ENCODE measurements around the gene CHI3L1.

CHI3L1 gene

GRCh38 chr1:203180611-203181330, 5.7 kb downstream of the CHI3L1 start:
- DNase-seq = no peak

- DNase-seq = no peak
Measured at GRCh38 chr1:203179667-203180005, 6.9 kb downstream of the CHI3L1 start.

- DNase-seq = no peak
Measured at GRCh38 chr1:203178821-203179666, 7.5 kb downstream of the CHI3L1 start.

GRCh38 chr1:203178083-203178482, 8.4 kb downstream of the CHI3L1 start:
- DNase-seq = no peak

GRCh38 chr1:203177470-203178039, 8.9 kb downstream of the CHI3L1 start:
- DNase-seq = peak; percentile 73

- no peak for DNase-seq
Measured at GRCh38 chr1:203177036-203177405, 9.5 kb downstream of the CHI3L1 start.

- no peak for DNase-seq
Measured at GRCh38 chr1:203176273-203177035, 10.1 kb downstream of the CHI3L1 start.

- peak; percentile 74 for DNase-seq
Measured at GRCh38 chr1:203175827-203176241, 10.7 kb downstream of the CHI3L1 start.

GRCh38 chr1:203175237-203175826, 11.2 kb downstream of the CHI3L1 start, which contains the start of gene MYBPH:
Gene MYBPH (minus strand): TSS chr1:203175826. CDS start chr1:203175755, 71 bp downstream.
- DNase-seq = no peak

- DNase-seq = no peak
Measured at GRCh38 chr1:203174324-203174985, 12.0 kb downstream of the CHI3L1 start.

GRCh38 chr1:203173566-203173965, 12.9 kb downstream of the CHI3L1 start:
- DNase-seq = no peak

- no peak for DNase-seq
Measured at GRCh38 chr1:203173011-203173555, 13.4 kb downstream of the CHI3L1 start.

- DNase-seq = peak; percentile 51
Measured at GRCh38 chr1:203172184-203173010, 14.1 kb downstream of the CHI3L1 start.

- no peak for DNase-seq
Measured at GRCh38 chr1:203171341-203172183, 14.9 kb downstream of the CHI3L1 start.

- no peak for DNase-seq
Measured at GRCh38 chr1:203170625-203171330, 15.7 kb downstream of the CHI3L1 start.

- DNase-seq = no peak
Measured at GRCh38 chr1:203169770-203170520, 16.6 kb downstream of the CHI3L1 start.

- DNase-seq = no peak
Measured at GRCh38 chr1:203168991-203169390, 17.5 kb downstream of the CHI3L1 start.

GRCh38 chr1:203168256-203168786, 18.2 kb downstream of the CHI3L1 start:
- DNase-seq = no peak

Measured in inflammatory macrophage treated with lipopolysaccharide for 4 hours (primary cell).